Colonic mucosa (tissue), 4 donors: Measurements from ENCODE around the gene MRPL37. TPM values are rescaled to one million over a fixed set of nuclear protein-coding genes. Genes with fewer than 3 reads are reported as not detected.

ENCODE experiments used
- DNase-seq: peaks from one replicate; pipeline ENCODE4 v3.0.0-alpha.2; 2020
- H3K27ac ChIP-seq: fragments of 200-600 bp; one replicate; pipeline ENCODE4 v1.8.0; 2021
- H3K27me3 ChIP-seq: fragments of 200-600 bp; one replicate; pipeline ENCODE4 v1.8.0; 2021
- H3K36me3 ChIP-seq: fragments of 200-600 bp; one replicate; pipeline ENCODE4 v1.8.0; 2021
- H3K4me1 ChIP-seq: fragments of 200-600 bp; one replicate; pipeline ENCODE4 v1.8.0; 2021; ENCODE audit warnings: mild to moderate bottlenecking
- H3K4me3 ChIP-seq: fragments of 200-600 bp; one replicate; pipeline ENCODE4 v1.8.0; 2021
- H3K9ac ChIP-seq, 2 donors: one replicate each; pipeline ENCODE4 v1.7.0; 2013; ENCODE audit warnings: control low read depth in 2 of 2, low read depth in 2 of 2, low read length in 2 of 2
- H3K9me3 ChIP-seq: fragments of 200-600 bp; one replicate; pipeline ENCODE4 v1.8.0; 2021
- CTCF ChIP-seq: fragments of 200-600 bp; IDR thresholded peaks from one replicate; pipeline ENCODE4 v1.8.0; 2022; ENCODE audit warnings: antibody characterized with exemption, mild to moderate bottlenecking
- intact Hi-C: fragments of 100-400 bp; cut with DNase I; formaldehyde crosslinking; loops from one replicate; pipeline ENCODE4 v1.14.1; 2022
- total RNA-seq, 2 donors: library from RNA; stranded (reverse); fragmentation: NEBNext Ultra II Directional in 1 of 2; extraction: Animal tissue kit (Norgen Biotek cat#: 25700) in 1 of 2; gene quantifications; one replicate each; pipeline ENCODE4 v1.2.1, GENCODE V29; 2021
- donor health status: healthy.
- donor health status: DM: no; HTN: no; CAD: no.
- donor health status: DM: no; HTN: no; CAD: no.

The MRPL37 gene
- total RNA-seq, 2 donors from 2014 or later, result 76.7 to 157 TPM

GRCh38 chr1:54225378-54225777, 25.4 kb downstream of the MRPL37 start:
- no peaks in the 10 kb centered on the region for H3K27me3 ChIP-seq
- H3K27ac ChIP-seq, result no peak overlapping the region
- TF ChIP-seq CTCF, result no peak
- H3K9me3 ChIP-seq, result no peaks in the 10 kb centered on the region
- H3K36me3 ChIP-seq, result no peaks in the 10 kb centered on the region
- H3K4me1 ChIP-seq, result no peaks in the 10 kb centered on the region
- H3K4me3 ChIP-seq, result no peak overlapping the region
- intact Hi-C loops, result no loop called here
- no peak for DNase-seq
- no peak overlapping the region for H3K9ac ChIP-seq

GRCh38 chr1:54225986-54226559, 26.1 kb downstream of the MRPL37 start:
- intact Hi-C loops, result no loop called here
- Histone ChIP-seq H3K4me3 (no peak overlapping the region), H3K27ac (no peak overlapping the region), H3K36me3 (no peaks in the 10 kb centered on the region), H3K4me1 (no peaks in the 10 kb centered on the region), H3K9me3 (no peaks in the 10 kb centered on the region), H3K9ac (no peak overlapping the region), H3K27me3 (no peaks in the 10 kb centered on the region)
- no peak for DNase-seq
- TF ChIP-seq CTCF, result no peak

GRCh38 chr1:54227091-54227602, 27.2 kb downstream of the MRPL37 start:
- Histone ChIP-seq H3K27me3 (no peaks in the 10 kb centered on the region), H3K27ac (no peak overlapping the region), H3K4me1 (no peaks in the 10 kb centered on the region), H3K4me3 (no peak overlapping the region), H3K9ac (no peak overlapping the region), H3K36me3 (no peaks in the 10 kb centered on the region), H3K9me3 (no peaks in the 10 kb centered on the region)
- intact Hi-C loops, result no loop called here
- no peak for DNase-seq
- no peak for TF ChIP-seq CTCF

- Histone ChIP-seq H3K9me3 (no peaks in the 10 kb centered on the region), H3K36me3 (no peaks in the 10 kb centered on the region), H3K27ac (no peak overlapping the region), H3K27me3 (no peaks in the 10 kb centered on the region), H3K4me1 (no peaks in the 10 kb centered on the region), H3K9ac (no peak overlapping the region), H3K4me3 (no peak overlapping the region)
- no peak for TF ChIP-seq CTCF
- intact Hi-C loops, result no loop called here
- DNase-seq, result no peak
Measured at GRCh38 chr1:54227891-54228310, 27.9 kb downstream of the MRPL37 start.

GRCh38 chr1:54228638-54229079, 28.7 kb downstream of the MRPL37 start:
- TF ChIP-seq CTCF, result no peak
- no peaks in the 10 kb centered on the region for H3K27me3 ChIP-seq
- DNase-seq, result no peak
- no peak overlapping the region for H3K9ac ChIP-seq
- H3K27ac ChIP-seq, result no peak overlapping the region
- no peaks in the 10 kb centered on the region for H3K36me3 ChIP-seq
- H3K4me1 ChIP-seq, result no peaks in the 10 kb centered on the region
- intact Hi-C loops, result no loop called here
- no peaks in the 10 kb centered on the region for H3K9me3 ChIP-seq
- no peak overlapping the region for H3K4me3 ChIP-seq
